Activated CD4-positive, alpha-beta T cell treated with anti-CD3 and anti-CD28 coated beads, Interleukin-2, amount 50 U/mL, for 24 hours (primary cell): ENCODE data around the gene SEMA6D.

Source experiments
- DNase-seq, 2 donors: peaks; one replicate each; pipeline ENCODE4 v3.0.0-alpha.2; 2020; ENCODE audit warnings: low read depth in 1 of 2, low spot score in 1 of 2

Gene SEMA6D

GRCh38 chr15:47781527-47781926 lies 64.2 kb downstream of the SEMA6D start:
- DNase-seq, result no peak

- DNase-seq, result no peak
These were observed 67.5 kb downstream of the SEMA6D start for GRCh38 chr15:47784820-47785219.

DNA sequence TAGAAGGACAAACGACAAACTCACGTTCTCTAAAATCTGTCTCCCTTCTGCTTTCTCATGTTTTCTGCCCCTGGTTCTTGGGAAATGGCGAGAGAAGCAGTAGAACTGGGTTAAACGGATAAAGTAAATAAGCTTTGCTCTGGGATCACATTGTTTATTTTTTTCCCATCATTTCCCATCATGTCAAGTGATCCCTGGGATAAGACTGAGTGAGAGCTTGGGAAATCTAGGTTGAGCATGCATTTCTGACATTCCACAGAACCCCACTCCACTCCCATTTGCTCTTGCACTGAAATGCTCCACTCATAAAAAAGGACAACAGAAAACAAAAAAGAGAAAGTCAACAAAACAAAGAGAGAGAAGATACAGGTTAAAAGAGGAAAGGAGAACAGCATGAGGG lies 69.1 kb downstream of the SEMA6D start:
- no peak for DNase-seq

DNA sequence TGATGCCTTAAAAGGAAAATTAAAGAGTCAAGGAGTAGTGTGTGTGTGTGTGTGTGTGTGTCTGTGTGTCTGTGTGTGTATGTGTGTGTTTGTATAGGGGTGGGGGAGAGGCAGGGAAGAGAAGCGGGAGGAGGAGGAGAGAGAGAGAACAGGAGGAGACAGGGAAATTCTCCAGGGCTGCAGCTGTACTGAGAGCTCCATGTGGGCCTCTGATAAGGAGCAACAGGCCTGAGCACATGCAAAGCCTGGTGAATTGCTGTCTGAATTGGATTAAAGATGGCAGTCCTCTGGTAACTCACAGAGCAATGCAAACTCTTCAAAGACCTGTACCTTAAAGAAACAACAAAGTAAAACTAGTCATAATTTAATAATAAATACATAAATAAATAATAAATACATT lies 70.6 kb downstream of the SEMA6D start:
- no peak for DNase-seq

- DNase-seq, result no peak
These were observed 71.4 kb downstream of the SEMA6D start for GRCh38 chr15:47788685-47789084.

GRCh38 chr15:47791161-47791560 lies 73.9 kb downstream of the SEMA6D start:
- DNase-seq, result no peak

DNA sequence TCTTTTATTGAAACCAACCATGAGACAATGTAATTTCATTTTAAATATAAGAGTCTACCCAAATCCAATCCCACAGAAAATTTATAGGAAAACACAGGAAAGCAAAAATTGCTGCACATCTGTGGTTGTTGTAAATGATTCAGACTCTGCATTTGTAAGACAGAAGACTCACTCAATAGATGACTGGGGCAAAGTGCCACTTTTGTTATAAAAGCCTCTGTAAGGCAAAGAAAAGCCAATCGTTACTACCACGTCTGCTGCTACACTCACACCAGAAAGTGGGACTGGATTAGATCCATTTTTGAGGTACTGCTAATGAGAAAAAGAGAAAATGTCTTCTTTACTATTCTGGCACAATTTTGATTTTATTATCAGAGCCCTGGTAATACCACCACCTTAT lies 74.9 kb downstream of the SEMA6D start:
- DNase-seq, result no peak

DNA sequence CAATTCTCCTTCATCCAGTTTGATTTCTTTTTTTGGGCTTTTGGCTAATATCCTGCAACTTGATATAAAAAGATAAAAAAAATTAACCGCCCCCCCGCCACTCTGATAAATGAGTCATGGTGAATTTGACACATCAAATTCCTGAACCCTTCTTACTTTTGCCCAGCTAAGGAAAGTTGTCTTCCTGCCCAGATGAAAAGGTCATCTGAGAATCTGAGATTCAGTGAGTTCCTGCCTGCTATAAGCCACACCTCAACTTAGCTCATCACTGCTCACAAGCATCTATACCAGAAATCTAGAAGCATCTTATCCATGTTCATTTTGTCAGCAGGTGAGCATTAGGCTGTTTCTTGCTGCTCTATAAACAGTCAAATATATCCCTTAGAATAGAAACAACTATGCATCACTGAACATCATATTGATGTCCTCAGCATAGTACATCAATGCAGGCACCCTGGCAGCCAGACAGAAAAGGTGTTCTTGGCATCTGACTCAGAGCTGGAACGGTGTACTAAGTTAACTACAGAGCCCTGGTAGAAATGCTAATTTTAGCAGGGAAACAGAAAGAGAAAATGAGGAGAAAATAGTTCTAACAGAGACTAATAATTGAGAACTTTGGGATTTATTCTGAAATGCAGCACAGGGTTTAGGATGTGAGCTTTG lies 77.1 kb downstream of the SEMA6D start:
- DNase-seq, result no peak

- DNase-seq, result no peak
These were observed 78.6 kb downstream of the SEMA6D start for GRCh38 chr15:47795864-47796263.

DNA sequence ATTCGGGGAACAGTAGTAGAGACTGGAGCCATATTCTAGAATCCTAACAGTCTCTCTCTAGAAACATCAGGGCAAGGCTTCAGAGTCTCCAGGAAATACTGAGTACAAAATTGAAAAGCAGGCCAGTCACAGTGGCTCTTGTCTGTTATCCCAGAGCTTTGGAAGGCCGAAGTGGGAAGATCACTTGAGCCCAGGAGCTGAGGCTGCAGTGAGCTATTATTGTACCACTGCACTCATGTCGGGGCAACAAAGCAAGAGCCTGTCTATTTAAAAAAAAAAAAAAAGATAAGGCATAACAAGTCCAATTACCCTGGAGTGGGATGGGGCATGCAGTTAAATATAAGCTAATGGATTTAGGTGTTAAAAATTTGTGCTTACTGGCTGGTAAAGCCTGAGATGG lies 79.0 kb downstream of the SEMA6D start:
- DNase-seq, result no peak

DNA sequence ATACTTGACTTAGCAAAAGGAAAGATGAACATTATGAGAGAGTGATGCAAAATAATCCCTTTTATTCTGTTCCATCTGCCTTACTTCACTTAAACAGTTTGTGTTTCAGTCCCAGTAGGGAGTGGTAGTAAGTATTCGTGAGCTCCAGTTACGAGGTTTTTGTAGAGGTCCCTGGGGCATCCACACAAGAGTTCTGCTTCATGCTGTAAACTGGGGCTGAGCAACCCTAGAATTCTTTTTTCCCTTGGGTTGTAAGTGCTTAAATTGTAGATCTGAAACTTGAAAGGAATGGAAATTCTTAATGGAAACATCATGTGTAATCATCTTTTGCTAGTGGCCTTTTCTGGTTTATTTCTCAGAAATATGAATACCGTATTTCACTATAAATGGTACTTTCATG lies 79.5 kb downstream of the SEMA6D start:
- no peak for DNase-seq

- DNase-seq, result no peak
These were observed 84.2 kb downstream of the SEMA6D start for GRCh38 chr15:47801522-47801921.

- no peak for DNase-seq
These were observed 84.9 kb downstream of the SEMA6D start for GRCh38 chr15:47802216-47802615.

- DNase-seq, result no peak
These were observed 86.5 kb downstream of the SEMA6D start for GRCh38 chr15:47803767-47804166.

- DNase-seq, result no peak
These were observed 87.4 kb downstream of the SEMA6D start for GRCh38 chr15:47804733-47805132.

DNA sequence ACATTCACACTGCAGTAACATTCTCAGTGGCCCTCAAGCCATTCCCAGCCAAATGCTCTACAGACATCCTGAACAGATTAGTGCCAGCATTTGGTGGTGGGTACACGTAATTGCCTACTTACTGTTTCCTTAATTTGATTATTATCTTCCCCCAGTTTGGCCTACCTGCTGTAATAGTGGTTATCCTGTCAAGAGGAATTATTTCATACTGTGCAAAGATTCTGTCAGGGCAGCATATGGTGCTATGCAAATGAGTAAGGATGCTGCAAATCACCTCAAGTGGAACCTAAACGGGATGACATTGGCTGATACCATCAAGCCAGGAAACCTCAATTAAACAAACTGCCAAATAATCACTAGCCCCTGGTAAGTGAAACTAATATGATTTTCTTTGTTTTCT lies 88.7 kb downstream of the SEMA6D start:
- no peak for DNase-seq

GRCh38 chr15:47811172-47811571 lies 93.9 kb downstream of the SEMA6D start:
- DNase-seq, result no peak

GRCh38 chr15:47812470-47812999 lies 95.2 kb downstream of the SEMA6D start:
- no peak for DNase-seq

GRCh38 chr15:47813748-47814384 lies 96.6 kb downstream of the SEMA6D start:
- no peak for DNase-seq

GRCh38 chr15:47814620-47815019 lies 97.3 kb downstream of the SEMA6D start:
- DNase-seq, result no peak

DNA sequence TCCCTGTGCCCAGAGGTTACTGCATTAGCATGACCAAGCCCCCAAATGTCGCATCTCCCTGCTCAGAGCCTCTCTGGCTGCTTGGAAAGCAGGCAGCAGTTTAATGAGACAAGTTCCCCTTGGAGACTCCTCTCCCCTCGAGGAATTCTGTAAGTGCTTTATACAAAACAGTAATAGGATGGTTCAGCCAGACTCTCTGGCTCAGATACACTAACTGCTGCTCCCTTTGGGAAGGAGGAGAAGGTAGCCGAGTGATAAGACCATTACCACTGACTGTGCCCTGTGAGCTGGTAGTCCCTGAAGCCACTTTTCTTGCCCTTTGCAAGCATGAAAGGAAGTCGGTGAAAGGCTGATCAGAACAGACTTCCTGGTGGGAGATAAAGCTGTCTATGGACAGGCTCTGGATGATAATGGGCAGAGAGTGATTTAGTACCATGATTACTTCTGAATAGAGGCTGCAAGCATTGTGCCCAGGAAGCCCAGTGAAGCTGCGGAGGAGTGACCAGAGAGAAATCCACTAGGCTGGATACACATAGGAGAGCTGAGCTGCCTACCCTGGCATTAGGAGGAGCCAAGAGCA lies 100.8 kb downstream of the SEMA6D start:
- DNase-seq, result no peak

GRCh38 chr15:47819158-47819557 lies 101.9 kb downstream of the SEMA6D start:
- no peak for DNase-seq
